OCI-LY7 (cell line): ENCODE data around the gene SEBOX. TPM values are rescaled to one million over a fixed set of nuclear protein-coding genes. Genes with fewer than 3 reads are reported as not detected.

Experiments
- BruUV-seq: library from RNA; stranded (reverse); fragments of 400-500 nt; replicated peaks from 2 replicates; lab custom pipeline; 2021; lab: Mats Ljungman, UMichigan
- CTCF ChIA-PET: fragments of 300-600 bp; sonication (Branson Sonifier 250); formaldehyde crosslinking; loops from one replicate; lab custom pipeline; 2022; ENCODE audit warnings: antibody characterized with exemption; ENCODE audit not compliant: unreplicated experiment; lab: Charles Lee
- POLR2A ChIA-PET: fragments of 300-600 bp; sonication (Branson Sonifier 250); formaldehyde crosslinking; loops from one replicate; lab custom pipeline; 2022; ENCODE audit warnings: antibody characterized with exemption; lab: Charles Lee
- DNase-seq: peaks from one replicate; pipeline ENCODE4 v3.0.0-alpha.2; 2015; ENCODE audit warnings: low spot score
- H2AFZ ChIP-seq: fragments of 200-600 bp; sonication (generic), shearing (Covaris generic); 2 replicates; pipeline ENCODE4 v1.6.1; 2014; ENCODE audit warnings: mild to moderate bottlenecking, antibody characterized with exemption, low read length, moderate library complexity
- H3K27ac ChIP-seq: fragments of 200-600 bp; sonication (generic); 2 replicates; pipeline ENCODE4 v1.5.1; 2014; ENCODE audit warnings: mixed run types, low read depth, mild to moderate bottlenecking, moderate library complexity, low read length, inconsistent platforms; ENCODE audit not compliant: poor library complexity, severe bottlenecking
- H3K36me3 ChIP-seq: fragments of 200-600 bp; sonication (generic); 2 replicates; pipeline ENCODE4 v1.6.1; 2014; ENCODE audit warnings: mild to moderate bottlenecking, antibody characterized with exemption, low read length, moderate library complexity, mixed read lengths; ENCODE audit not compliant: insufficient read depth
- H3K4me1 ChIP-seq: fragments of 200-600 bp; sonication (generic); 2 replicates; pipeline ENCODE4 v1.5.1; 2014; ENCODE audit warnings: mild to moderate bottlenecking, low read length; ENCODE audit not compliant: insufficient read depth, poor library complexity, severe bottlenecking
- H3K4me2 ChIP-seq: fragments of 200-600 bp; sonication (generic); 2 replicates; pipeline ENCODE4 v1.6.1; 2014; ENCODE audit warnings: mild to moderate bottlenecking, low read length
- H3K4me3 ChIP-seq: fragments of 200-600 bp; sonication (generic); 2 replicates; pipeline ENCODE4 v1.5.1; 2014; ENCODE audit warnings: mild to moderate bottlenecking, low read depth, low read length; ENCODE audit not compliant: poor library complexity, severe bottlenecking
- H3K79me2 ChIP-seq: fragments of 200-600 bp; sonication (generic); 2 replicates; pipeline ENCODE4 v1.6.1; 2016; ENCODE audit warnings: low read depth, mild to moderate bottlenecking, low read length, moderate library complexity, mixed read lengths; ENCODE audit not compliant: insufficient read depth
- H3K9me2 ChIP-seq: fragments of 200-600 bp; sonication (generic); 2 replicates; pipeline ENCODE4 v1.6.1; 2016; ENCODE audit warnings: mild to moderate bottlenecking, low read length, mixed read lengths; ENCODE audit not compliant: insufficient read depth
- H3K9me3 ChIP-seq: fragments of 200-600 bp; sonication (generic); 2 replicates; pipeline ENCODE4 v1.6.1; 2014; ENCODE audit warnings: mild to moderate bottlenecking, mixed run types, low read length, mixed read lengths
- H4K20me1 ChIP-seq: fragments of 200-600 bp; sonication (generic); 2 replicates; pipeline ENCODE4 v1.6.1; 2014; ENCODE audit warnings: mild to moderate bottlenecking, antibody characterized with exemption, low read length, moderate library complexity, mixed read lengths; ENCODE audit not compliant: insufficient read depth
- EZH2phosphoT487 ChIP-seq: fragments of 200-600 bp; sonication (generic); IDR thresholded peaks from 2 replicates; pipeline ENCODE4 v1.6.1; 2018; ENCODE audit warnings: low read depth, borderline replicate concordance, mild to moderate bottlenecking, mixed run types, antibody characterized with exemption, low read length, moderate library complexity, mixed read lengths
- intact Hi-C: fragments of 100-400 bp; cut with micrococcal nuclease; formaldehyde crosslinking; loops from one replicate; pipeline ENCODE4 v1.10.0; 2022; ENCODE audit not compliant: unreplicated experiment
- total RNA-seq, 2 experiments: library from RNA; depleted of rRNA in 1 of 2; stranded (reverse); fragments of >200 nt in 1 of 2; shearing (Covaris generic) in 1 of 2; gene quantifications; 2 replicates each; pipeline ENCODE4 v1.2.3, GENCODE V29; 2014 to 2022
- TF ChIP-seq, protein P1 (sequence below): fragments of 200-600 bp; sonication (generic); conservative IDR thresholded peaks from 2 replicates; pipeline ENCODE4 v1.5.1; 2014; ENCODE audit warnings: mild to moderate bottlenecking, antibody characterized with exemption, low read length, moderate library complexity, mixed read lengths

Gene SEBOX
- total RNA-seq, 2 experiments from 2014 or later = not detected

DNA sequence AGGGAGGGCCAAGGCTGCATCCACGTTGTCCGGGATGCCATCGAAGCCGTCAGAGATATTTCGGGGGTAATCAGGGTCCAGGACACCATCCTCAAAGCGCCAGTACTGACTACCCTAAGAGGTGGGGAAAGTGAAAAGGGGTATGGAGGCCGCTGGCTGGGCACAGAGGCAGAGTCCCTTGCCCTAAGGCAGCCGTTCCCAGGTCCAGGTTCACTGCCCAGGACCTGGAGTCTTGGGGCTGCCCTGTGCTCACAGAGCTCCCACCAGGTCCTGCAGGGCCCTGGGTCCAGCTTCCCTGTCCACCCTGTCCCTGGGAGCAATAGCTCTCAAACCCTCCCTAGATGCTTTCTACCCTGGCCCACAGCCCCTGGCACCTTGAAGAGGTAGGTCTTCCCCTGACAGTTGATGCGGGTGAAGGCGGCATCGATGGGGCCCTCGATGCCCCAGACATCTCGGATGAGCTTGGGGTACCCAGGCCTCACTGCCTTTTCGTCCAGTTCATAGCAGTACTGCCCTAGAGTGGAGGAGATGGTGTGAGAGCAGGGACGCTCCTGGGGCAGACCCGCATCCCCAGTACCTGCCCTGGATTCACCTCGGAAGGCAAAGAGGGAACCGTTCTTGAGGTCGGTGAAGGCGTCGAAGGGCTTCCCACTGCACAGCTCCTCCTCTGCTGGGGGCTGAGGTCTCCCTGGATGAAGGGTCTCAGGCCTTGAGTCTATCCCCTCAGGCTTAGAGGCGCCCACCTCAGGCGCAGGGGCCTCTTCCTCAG, 4.1 kb upstream of the SEBOX start:
- H2AFZ ChIP-seq = no peak overlapping the region
- CTCF ChIA-PET = no interaction called here
- no peak for DNase-seq
- H4K20me1 ChIP-seq = no peaks in the 10 kb centered on the region
- POLR2A ChIA-PET = interaction anchor here (2.7 kb wide), 1 partner anchor 12 kb away, joined by 11 read pairs; the partner anchor contains the start of gene POLDIP2
- no peak overlapping the region for H3K4me3 ChIP-seq
- no peaks in the 10 kb centered on the region for H3K9me3 ChIP-seq
- H3K79me2 ChIP-seq = no peaks in the 10 kb centered on the region
- H3K4me2 ChIP-seq = no peak overlapping the region
- peaks cover 20% of the 10 kb centered on the region for H3K4me1 ChIP-seq
- H3K36me3 ChIP-seq = no peaks in the 10 kb centered on the region
- intact Hi-C loops = no loop called here
- no peak for TF ChIP-seq EZH2phosphoT487
- TF ChIP-seq, protein P1, sequence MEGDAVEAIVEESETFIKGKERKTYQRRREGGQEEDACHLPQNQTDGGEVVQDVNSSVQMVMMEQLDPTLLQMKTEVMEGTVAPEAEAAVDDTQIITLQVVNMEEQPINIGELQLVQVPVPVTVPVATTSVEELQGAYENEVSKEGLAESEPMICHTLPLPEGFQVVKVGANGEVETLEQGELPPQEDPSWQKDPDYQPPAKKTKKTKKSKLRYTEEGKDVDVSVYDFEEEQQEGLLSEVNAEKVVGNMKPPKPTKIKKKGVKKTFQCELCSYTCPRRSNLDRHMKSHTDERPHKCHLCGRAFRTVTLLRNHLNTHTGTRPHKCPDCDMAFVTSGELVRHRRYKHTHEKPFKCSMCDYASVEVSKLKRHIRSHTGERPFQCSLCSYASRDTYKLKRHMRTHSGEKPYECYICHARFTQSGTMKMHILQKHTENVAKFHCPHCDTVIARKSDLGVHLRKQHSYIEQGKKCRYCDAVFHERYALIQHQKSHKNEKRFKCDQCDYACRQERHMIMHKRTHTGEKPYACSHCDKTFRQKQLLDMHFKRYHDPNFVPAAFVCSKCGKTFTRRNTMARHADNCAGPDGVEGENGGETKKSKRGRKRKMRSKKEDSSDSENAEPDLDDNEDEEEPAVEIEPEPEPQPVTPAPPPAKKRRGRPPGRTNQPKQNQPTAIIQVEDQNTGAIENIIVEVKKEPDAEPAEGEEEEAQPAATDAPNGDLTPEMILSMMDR = no peak
- no TSS peak for BruUV-seq
- H3K27ac ChIP-seq = no peak overlapping the region
- H3K9me2 ChIP-seq = no peaks in the 10 kb centered on the region

DNA sequence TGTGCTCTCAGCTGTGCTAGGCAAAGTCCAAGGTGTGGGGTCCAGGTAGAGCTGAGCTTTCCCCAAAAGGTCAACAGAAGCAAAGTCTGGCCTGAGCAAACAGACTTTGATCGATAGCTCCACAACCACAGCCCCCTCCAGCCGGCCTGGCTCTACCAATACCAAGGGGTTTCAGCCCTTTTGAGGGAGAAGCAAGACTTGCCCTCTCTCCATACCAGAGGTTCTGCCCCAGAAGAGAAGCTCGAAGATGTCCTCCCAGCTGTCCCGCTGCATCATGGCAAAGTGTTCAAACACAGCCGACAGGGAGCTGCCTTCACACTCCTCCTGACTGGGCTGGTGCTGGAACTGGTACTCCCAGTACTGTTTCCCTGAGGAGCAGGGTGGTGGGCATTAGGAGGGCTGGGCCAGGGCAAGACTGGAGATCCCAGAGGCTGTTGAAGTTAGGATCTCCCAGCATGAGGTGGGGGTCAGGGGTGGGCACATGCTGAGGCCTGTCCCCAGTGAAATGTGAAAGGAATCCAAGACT, 3.4 kb upstream of the SEBOX start:
- H4K20me1 ChIP-seq = no peaks in the 10 kb centered on the region
- BruUV-seq = no TSS peak
- no peaks in the 10 kb centered on the region for H3K9me3 ChIP-seq
- H3K27ac ChIP-seq = no peak overlapping the region
- no peaks in the 10 kb centered on the region for H3K79me2 ChIP-seq
- no peak for DNase-seq
- ChIA-PET POLR2A (no interaction called here), CTCF (no interaction called here)
- H3K36me3 ChIP-seq = peaks cover 4% of the 10 kb centered on the region; the same call in 1 of the 2 replicates
- no peak overlapping the region for H3K4me3 ChIP-seq
- peaks cover 18% of the 10 kb centered on the region for H3K4me1 ChIP-seq
- intact Hi-C loops = no loop called here
- H3K9me2 ChIP-seq = no peaks in the 10 kb centered on the region
- no peak overlapping the region for H3K4me2 ChIP-seq
- TF ChIP-seq EZH2phosphoT487 = no peak
- TF ChIP-seq, protein P1 = no peak
- H2AFZ ChIP-seq = no peak overlapping the region

DNA sequence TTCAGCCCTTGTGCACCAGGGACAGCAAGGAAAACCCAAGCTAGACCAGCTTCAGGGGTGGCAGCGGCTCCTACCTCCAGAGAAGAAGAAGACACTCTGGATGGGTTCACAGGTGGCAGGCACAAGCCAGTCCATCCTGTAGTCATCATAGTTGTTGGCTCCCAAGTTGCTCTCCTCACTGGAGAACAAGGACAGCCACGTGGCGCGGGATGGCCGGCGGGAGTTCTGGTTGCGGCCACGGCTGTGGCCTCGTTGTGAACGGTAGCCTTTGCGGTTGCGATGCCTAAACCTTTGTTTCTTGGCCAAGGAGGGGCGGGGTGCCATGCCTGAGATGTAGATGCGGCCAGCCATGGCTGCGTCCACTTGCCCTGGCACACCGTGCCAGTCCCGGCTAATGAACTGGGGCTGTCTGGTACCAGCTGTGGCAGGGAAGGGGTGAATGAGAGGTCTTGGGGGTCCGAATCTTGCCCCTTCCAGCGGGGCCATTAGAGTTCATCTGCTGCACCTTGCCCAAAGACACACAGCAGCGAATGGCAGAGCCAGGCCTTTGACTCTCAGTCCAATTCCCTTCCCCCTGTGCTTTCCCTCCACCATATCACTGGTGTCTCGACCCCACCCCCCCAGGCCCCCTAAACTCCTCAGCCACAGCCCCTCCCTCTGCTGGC, 2.8 kb upstream of the SEBOX start:
- Histone ChIP-seq H3K79me2 (no peaks in the 10 kb centered on the region), H3K27ac (no peak overlapping the region), H3K4me2 (no peak overlapping the region), H3K4me3 (no peak overlapping the region), H3K4me1 (peaks cover 12% of the 10 kb centered on the region), H2AFZ (no peak overlapping the region), H3K9me3 (no peaks in the 10 kb centered on the region), H3K9me2 (no peaks in the 10 kb centered on the region), H3K36me3 (peaks cover 10% of the 10 kb centered on the region; the same call in 1 of the 2 replicates), H4K20me1 (no peaks in the 10 kb centered on the region)
- no peak for TF ChIP-seq EZH2phosphoT487
- TF ChIP-seq, protein P1 = no peak
- intact Hi-C loops = no loop called here
- ChIA-PET CTCF (no interaction called here), POLR2A (interaction anchor here (0.9 kb wide), 1 partner anchor 9 kb away, joined by 3 read pairs; no protein-coding TSS in a partner anchor)
- no TSS peak for BruUV-seq
- no peak for DNase-seq
